CD4-positive, alpha-beta T cell treated with Interleukin-12 subunit alpha and Interleukin-12 subunit beta, for 1 hour (primary cell): ENCODE data around the gene CCDC186.
"Not testable (repeated sequence)": the region's sequence is repeated elsewhere in the genome, so short reads cannot be mapped to it uniquely, and the experiment has no call there.

Experiments
- DNase-seq: peaks from one replicate; pipeline ENCODE4 v3.0.0-alpha.2; 2020

The CCDC186 gene

DNA sequence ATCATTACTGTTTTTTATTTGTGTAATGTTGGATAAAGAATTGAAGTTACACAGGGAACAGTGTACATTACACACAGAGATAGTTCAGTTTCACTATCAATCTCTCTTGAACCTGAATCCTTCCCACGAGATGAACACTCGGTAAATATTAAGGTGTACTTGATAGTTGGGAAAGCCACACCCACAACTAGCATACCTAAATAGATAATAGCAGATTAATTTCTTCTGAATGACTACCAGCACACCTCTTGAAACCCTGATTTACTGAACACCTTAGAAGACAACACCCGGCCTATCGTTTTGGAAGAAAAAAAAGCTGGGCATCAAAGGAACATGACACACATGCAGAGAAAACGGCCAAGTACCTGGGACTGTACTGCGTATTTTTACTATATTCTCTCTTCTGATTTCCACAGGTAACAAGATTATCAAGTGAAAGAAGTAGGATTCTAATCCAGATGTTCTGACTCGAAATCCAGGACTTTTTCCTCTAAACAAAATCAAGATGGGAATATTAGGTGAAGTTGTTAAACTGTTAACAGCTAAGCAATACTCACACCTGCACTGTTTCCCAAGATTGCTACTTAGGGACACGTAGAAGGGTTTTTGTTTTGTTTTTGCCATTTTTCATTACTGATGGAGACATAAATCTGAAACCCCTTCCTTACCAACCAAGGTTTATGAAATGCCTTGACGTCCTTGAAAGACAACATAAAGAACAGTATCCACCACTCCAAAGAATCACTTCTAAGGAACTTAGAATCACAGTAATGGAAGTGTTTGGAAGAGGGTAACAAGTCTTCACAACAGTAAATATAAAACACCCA is 1.0 kb downstream of the CCDC186 start:
- DNase-seq: no peak

DNA sequence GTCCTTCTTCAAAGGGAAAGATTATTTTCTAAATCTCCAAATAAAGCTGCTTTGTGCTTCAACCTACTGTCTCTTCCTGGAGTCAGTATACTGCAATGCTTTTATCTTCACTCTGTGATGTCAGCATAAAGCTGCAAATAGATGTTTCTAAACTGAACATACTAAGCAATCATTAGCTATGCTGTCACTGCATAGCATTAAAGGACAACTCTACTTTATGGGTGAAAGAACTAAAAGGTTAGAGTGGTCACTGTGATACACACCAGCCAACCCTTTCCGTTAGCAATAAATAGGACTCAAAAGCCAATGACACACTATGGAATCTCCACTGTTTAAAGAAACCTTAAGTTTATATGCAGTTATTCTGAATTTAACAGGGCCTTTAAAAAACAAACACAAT is 1.8 kb downstream of the CCDC186 start:
- DNase-seq: no peak

DNA sequence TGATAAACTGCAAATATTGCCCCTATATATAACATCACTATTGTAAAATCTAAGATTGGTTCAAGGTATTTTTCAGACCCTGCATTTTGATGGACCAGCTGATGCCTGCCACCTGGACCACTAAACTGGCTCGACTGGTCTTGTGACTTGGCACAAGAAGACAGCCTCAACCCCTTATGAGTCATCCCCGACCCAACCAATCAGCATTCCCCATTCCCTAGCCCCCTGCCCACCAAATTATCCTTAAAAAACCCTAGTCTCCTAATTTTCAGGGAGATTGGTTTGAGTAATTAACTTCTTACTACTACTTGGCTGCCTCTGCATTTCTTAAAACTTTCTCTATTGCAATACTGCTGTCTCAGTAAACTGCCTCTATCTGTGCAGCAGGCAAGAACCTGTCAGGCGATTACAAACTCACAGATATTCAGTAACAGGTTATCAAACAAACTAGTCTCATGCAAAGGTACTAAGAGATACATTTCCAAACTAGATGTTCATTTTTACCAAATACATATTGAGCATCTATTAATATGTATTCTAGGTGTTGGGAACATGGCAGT is 5.5 kb downstream of the CCDC186 start:
- no peak for DNase-seq

DNA sequence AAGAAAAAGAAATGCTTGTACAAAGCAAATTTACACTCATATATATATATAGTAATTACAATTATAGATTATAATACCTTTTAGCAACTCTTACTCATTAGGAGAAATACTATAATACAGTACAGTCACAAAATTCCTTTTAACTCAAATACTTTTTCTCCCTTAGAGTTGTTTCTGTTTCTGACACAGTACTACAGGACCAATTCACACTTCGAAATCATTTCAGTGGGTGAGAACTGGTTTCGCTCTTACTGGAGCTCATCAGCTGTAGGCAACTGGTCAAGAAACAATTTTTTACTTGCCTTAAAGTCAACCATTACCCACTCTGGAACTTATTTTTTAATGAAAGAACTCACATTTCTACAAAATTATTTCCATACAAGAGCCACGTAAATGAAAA is 6.0 kb downstream of the CCDC186 start:
- DNase-seq: no peak

DNA sequence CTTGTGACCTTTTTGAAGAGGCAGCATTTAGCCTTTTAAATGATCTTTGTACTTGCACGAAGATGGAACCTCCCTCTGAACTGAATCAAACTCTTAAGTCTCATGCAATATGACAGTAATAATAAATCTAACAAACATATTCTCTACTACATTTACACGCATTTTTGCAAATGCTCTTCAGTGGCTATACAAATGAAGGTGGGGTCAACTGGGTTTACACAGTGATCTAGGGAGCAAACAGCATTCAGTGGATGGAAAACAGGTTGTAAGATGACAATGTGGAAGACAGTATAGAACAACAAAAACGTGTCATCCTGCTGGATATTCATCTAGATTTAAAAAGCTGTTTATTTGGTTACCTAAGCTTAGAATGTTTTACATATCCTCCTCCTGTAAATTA is 7.5 kb downstream of the CCDC186 start:
- no peak for DNase-seq

DNA sequence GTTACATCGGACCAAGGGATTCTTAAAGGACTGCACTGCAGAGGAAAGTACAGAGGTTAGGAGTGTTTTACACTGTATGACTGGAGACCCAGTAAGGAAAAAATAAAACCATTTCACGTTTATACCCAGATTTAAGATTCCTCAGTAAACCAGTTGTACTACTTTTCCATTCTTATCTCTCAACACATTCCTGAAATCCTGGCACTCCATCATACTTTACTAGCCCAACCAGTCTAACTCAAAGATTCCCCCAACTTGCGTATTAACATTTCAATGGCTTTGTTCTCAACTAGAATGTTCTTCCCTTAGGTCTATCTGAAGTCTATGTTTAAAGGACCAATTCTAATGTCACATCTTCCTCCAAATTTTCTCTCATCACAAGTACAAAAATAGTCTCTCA is 8.0 kb downstream of the CCDC186 start:
- DNase-seq: no peak

DNA sequence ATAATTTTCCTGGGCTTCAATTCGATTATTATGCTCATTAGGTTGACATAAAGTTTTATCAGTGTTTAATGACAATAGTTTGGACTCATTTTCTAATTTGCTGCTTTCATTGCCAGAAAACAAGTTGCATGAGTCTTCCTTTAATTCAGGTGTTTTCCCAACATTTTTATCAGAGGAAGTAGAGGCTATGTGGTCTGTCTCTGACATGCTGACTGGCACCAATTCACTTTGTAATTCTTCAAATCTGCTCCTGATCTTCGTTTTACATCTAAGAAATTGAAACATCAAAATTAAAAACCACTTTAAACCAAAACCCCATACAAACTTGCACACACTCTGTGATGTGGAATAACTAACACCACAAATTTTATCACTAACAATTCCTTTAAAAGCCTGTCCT is 10.9 kb downstream of the CCDC186 start:
- DNase-seq: no peak

DNA sequence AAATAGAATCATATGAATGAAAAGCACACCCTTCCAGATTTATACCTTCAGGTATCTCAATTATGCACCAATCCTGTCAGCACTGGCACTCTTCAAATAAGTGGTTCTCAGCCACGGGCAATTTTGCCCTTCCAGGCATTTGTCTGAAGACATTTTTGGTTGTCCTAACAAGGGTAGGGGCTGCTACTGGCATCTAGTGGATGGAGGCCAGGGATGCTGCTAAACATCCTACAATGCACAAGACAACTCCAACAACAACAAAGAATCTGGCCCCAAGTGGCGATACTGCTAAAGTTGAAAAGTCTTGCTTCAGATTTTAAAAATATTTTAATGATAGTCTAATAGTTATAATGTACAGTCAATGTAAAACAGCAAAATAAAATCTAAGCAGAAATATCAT is 16.1 kb downstream of the CCDC186 start:
- DNase-seq: no peak

DNA sequence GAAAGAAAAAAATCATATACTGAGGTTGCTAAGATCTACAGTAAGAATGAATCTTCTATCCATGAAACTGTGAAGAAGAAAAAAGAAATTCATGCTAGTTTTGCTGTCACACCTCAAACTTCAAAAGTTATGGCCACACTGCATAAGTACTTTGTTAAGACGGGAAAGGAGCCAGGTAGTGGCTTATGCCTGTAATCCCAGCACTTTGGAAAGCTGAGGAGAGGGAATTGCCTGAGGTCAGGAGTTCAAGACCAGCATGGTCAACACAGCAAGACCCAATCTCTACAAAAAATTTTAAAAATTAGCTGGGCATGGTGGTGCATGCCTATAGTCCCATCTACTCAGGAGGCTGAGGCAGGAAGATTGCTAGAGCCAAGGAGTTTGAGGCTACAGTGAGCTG is 22.1 kb downstream of the CCDC186 start:
- DNase-seq: no peak

DNA sequence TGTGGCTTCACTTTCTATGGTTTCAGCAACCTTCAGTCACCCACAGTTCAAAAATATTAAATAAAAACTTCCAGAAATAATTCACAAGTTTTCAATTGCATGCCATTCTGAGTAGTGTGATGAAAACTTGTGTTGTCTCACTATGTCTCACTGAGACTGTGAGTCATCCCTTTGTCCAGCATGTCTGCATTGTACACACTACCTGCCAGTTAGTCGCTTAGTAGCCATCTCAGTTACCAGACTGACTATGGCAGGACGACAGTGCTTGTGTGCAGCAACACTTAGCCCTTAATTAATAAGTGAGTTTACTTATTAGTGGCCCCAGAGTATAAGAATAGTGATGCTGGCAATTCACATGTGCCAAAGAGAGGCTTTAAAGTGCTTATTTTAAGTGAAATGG is 22.5 kb downstream of the CCDC186 start:
- DNase-seq: no peak

DNA sequence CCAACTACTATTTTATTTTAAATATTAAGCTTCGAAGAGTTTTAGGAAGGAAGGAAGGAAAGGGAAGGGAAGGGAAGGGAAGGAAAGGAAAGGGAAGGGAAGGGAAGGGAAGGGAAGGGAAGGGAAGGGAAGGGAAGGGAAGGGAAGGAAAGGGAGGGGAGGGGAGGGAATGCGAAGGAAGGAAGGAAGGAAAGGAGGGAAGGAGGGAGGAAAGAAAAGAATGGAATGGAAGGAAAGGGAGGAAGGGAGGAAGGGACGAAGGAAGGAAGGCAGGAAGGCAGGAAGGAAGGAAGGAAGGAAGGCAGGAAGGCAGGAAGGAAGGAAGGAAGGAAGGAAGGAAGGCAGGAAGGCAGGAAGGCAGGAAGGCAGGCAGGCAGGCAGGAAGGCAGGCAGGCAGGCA is 24.5 kb downstream of the CCDC186 start:
- DNase-seq: not testable (repeated sequence)

DNA sequence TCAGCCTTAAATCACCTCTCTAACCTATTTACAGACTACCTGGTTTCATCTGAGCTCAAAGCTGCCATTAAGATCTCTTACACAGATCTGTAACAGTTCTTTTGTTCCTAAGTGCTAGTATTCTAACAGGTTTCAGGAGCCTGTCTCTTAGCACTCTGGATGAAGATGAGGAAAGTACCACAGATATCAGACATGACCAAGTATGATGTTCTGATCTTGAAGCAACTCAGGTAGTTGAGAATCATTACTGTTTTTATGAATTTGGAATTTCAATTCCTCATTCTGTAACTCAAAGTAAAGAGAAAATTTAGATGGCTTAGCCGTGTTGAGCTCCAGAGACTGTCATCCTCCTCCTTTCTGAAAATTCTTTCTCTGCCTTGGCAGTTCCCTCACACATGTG is 30.8 kb downstream of the CCDC186 start:
- DNase-seq: no peak

DNA sequence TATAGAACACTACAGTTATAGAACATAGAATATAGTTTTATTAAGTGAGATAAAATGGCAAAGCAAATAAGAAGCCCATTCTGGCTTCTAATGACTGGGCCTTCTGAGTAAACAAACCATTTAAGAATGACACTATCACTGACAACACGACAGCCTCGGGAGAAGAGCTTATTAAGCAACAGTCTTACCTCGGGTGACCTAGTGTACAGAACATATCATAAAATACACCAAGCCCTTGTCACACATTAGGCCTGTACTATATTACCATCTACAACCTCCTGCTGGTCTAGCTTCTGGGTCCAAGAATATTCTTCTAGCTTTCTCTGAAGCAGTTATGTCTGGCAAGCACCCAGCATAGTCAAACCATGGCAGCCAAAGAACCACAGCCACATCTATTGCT is 32.0 kb downstream of the CCDC186 start:
- no peak for DNase-seq

DNA sequence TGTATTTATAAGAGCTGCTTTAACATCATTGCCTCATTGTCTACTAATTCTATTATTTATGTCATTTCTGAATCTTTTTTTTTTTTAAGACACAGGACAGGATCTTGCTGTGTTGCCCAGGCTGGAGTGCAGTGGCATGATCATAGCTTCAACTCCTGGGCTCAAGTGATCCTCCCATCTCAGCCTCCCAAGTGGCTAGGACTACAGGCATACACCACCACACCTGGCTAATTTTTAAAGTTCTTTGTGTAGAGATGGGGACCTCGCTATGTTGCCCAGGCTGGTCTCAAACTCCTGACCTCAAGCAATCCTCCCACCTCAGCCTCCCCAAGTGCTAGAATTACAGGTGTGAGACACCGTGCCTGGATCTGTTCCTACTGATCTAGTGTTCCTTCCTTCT is 33.2 kb downstream of the CCDC186 start:
- DNase-seq: not testable (repeated sequence)

DNA sequence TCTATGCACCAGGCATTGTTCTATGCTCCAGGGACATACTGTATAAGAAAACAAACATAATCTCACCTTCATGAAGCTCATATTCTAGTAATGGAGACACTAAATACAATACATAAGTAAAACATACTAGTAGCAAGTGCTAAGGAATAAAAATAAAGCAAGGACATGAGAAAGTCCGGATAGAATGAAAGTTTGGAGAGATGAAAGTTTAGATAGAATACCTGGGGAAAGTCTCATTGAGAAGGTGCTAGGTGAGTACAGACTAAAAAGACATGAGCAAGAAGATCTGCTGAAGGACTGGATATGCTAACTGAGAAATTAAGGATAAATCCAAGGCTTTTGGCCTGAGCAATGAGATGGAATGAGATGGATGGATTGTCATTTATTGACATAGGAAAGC is 34.0 kb downstream of the CCDC186 start:
- DNase-seq: no peak

DNA sequence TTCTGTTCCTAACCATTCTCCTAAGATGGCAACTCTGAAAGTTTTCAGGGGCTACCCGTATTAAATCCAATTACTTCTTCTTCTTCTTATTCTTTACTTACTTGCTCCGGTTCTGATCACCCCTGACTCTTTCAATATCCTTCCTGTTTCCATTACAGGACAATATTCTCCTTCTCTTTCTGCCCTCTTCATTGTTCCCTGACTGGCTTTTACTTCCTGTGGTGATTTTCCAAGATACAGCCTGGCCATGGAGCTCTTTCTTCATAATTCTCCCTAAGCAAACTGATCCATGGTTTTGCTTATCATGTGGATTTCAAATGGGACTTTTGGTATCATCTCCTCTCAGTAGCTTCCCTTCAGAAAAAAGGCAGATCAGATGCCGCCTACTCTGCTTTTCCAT is 35.4 kb downstream of the CCDC186 start:
- DNase-seq: no peak

DNA sequence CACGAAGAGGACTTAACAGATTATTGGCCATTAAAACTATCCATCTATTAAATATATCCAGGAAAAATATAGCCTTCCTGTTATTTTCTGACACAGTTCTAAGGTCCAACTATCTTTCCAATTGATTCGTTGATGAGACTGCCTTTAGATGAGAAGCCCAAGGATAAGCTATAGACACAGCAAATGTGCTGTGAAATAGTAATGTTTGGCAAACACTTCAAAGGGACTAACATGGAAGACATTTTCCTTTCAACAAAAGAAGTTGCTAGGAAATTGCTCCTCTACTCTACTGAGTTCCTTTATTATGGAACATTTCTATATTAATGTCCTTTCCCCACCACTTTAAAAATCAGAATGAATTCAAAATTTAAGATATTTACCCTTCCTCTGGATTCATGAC is 38.5 kb downstream of the CCDC186 start:
- DNase-seq: no peak

DNA sequence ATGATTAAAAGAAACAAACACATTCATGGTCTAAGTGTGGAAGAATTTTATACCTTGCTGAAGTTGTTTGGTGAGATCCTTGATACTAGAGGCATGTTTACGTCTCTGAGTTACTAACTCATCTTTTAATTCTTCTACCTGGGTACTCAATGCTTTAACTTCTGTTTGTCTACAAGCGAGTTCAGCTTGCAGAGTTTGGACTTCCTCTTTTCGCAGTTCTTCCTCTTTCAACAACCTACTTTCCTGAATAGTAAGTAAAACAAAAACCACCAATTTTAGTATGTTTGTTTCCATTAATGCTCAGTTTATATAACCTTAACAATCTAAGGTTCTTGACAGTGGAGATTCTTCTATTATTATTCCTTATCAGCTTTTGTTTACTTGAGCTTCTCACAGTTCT is 42.9 kb downstream of the CCDC186 start:
- no peak for DNase-seq

DNA sequence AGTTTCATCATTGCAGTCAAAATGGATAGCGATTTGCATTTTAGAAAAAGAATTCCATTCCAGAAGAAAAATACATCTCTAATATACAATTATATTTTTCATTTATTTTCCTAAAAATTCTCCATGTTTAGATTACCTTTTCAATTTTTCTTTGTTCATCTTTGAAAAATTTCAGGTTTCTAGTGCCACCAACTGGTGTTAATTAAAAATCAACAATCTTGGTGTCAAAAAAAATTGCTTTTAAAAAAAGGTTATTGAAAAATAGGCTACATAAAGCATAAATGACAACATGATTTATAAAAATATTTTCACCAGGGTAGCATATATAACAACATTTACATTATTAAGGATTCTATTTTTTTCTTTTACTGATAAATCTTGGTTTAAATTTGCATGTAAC is 53.0 kb downstream of the CCDC186 start:
- no peak for DNase-seq

DNA sequence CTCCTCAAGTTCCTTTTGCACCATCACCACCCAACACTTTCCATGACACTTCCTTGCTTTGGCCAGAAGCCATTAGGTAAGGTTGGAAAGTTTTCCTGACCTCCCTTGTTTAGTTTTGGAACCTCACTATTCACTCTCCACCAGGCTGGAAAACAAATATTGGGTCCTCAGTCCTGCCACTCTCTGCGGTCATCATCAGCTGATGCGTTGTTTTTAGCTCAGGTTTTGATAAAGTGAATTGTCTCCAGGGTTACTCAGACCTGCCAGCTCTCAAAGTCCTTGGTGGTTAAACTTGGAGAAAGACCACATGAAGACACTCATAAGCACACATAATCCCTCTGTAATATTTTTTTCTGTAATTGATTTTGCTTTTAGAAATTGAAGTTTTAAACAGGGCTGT is 55.5 kb downstream of the CCDC186 start:
- no peak for DNase-seq

DNA sequence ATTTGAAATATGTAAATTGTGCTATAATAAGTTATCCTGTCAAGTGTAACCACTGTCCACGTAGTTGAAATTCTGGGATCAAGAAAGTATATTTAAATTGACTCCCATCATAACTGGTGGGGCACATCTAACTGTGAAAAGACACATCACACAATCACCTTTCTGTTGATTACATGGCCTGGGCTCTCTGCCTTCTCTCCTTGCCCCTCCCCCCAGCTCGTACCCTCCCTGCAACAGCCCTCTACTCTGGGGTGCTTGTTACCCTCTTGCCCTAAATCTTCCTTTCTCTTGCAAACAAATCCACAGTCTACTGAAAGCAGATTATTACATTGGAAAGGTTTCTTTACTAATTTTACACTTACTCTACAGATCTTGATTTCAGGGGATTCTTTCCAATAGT is 56.3 kb downstream of the CCDC186 start:
- no peak for DNase-seq

DNA sequence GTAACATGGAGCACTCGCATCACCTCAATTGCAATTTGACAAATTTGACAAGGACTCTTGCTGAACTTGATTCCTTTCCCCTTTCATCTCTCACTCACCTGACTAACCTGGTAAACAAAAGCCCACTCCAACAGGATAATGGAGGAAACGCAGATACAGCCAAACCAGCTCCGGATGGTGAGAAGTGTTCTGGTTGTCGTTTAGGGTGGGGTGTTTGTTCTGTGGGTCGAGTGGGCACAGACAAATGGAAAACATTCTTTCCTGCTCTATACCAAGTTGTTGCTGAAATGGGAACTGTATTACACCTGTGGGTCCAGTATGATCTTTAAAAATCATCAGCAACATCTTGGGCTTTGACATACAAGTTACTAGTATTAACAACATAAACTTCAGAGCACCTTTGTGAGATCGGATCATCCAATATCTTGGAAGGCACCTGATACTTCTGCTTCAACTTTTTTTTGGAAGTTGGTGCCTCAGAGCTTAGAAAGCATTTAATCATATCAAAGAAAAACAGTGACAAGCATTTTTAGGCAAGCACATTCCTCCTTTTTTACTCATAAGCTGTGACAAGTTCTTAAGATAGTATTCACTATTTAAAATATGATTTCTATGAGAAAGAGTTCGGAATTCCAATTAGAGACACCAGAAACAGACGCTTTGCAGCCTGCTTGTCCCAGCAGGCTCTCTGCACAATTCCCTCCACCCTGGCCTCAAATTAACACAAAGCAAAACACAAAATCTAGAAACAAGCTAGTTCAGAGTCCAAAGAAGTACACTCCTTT is 58.1 kb downstream of the CCDC186 start:
- no peak for DNase-seq

DNA sequence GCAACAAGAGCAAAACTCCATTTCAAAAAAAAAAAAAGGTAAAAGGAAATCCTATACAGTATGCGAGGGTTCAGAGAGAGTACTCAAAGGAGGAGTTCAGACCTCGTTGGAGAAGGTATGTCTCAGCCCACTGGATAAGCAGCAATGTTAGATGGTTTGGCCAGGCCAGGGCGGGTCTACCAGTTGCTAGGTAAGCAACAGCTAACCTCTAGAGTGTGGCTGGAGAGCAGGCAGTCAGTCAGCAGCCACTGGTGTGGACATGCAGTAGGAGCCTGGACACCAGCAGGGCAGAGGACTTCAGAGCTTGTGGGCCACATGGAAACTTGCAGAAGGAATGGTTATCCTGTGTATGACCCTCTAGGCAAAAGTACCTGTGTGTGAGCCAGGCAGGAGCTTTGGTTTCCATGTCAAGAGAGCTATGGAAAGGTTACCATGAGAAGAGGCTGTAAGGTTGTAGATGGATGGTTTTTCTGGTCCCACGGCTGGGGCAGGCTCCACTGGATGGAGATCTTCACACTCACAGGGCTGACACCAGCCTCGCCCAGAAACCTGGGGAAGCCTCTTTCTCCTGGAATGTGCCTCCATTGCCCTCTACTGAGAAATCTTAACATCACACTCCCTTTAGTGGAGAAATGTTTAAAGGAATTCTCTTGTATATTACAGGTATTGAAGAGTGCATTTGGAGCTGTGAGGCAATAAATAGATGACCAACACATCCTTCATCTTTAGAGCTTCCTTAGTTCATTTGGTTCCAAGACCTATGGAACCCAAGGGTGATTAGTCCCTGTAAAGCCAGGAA is 63.6 kb downstream of the CCDC186 start:
- DNase-seq: no peak
